Immature natural killer cell (primary cell): ENCODE data around the gene DCLK1. TPM values are rescaled to one million over a fixed set of nuclear protein-coding genes. Genes with fewer than 3 reads are reported as not detected.
A peak's percentile ranks its signal among the peaks of the same experiment; 100 is the strongest.
"Not testable (repeated sequence)": the region's sequence is repeated elsewhere in the genome, so short reads cannot be mapped to it uniquely, and the experiment has no call there.

Experiments used
- DNase-seq, 3 donors: peaks; one replicate each; pipeline ENCODE4 v3.0.0; 2022; ENCODE audit warnings: mixed read lengths in 1 of 3
- H3K27ac Mint-ChIP-seq, 6 donors: one replicate each; pipeline ENCODE4 v1.8.0; 2020; ENCODE audit warnings: mixed read lengths in 6 of 6, mild to moderate bottlenecking in 5 of 6, inconsistent platforms in 4 of 6, moderate library complexity in 3 of 6
- H3K27me3 Mint-ChIP-seq, 3 donors: one replicate each; pipeline ENCODE4 v1.8.0; 2020 to 2021; ENCODE audit warnings: low read depth in 3 of 3, mild to moderate bottlenecking in 3 of 3, mixed read lengths in 3 of 3, moderate library complexity in 3 of 3, inconsistent platforms in 1 of 3
- H3K36me3 Mint-ChIP-seq, 3 donors: one replicate each; pipeline ENCODE4 v1.8.0; 2020; ENCODE audit warnings: mixed read lengths in 3 of 3, inconsistent platforms in 2 of 3, mild to moderate bottlenecking in 2 of 3
- H3K4me1 Mint-ChIP-seq, 2 donors: one replicate each; pipeline ENCODE4 v1.8.0; 2020; ENCODE audit warnings: inconsistent platforms in 2 of 2, mild to moderate bottlenecking in 2 of 2, mixed read lengths in 2 of 2, moderate library complexity in 1 of 2
- H3K4me3 Mint-ChIP-seq, 5 donors: one replicate each; pipeline ENCODE4 v1.8.0; 2020; ENCODE audit warnings: mild to moderate bottlenecking in 5 of 5, mixed read lengths in 5 of 5, inconsistent platforms in 3 of 5, moderate library complexity in 3 of 5
- H3K9me3 Mint-ChIP-seq, 6 donors: one replicate each; pipeline ENCODE4 v1.8.0; 2020; ENCODE audit warnings: mild to moderate bottlenecking in 6 of 6, mixed read lengths in 6 of 6, inconsistent platforms in 4 of 6, moderate library complexity in 3 of 6
- polyA plus RNA-seq, 3 donors: library from polyadenylated mRNA; unstranded; fragments of 300-500 nt; fragmentation: Illumina TruSeq; gene quantifications; one replicate each; pipeline ENCODE4 v1.2.3, GENCODE V29; 2021

DCLK1 gene
- polyA plus RNA-seq, 3 donors from 2014 or later, result not detected

- H3K27me3 Mint-ChIP-seq, result no peaks in the 10 kb centered on the region
- no peak overlapping the region for H3K4me3 Mint-ChIP-seq
- H3K27ac Mint-ChIP-seq, result no peak overlapping the region
- H3K9me3 Mint-ChIP-seq, result peaks cover 0 to 11% (median 8%) of the 10 kb centered on the region in 6 donors
- H3K4me1 Mint-ChIP-seq, result no peaks in the 10 kb centered on the region
- no peak for DNase-seq
- H3K36me3 Mint-ChIP-seq, result no peaks in the 10 kb centered on the region
These were observed 137.5 kb downstream of the DCLK1 start for GRCh38 chr13:35993686-35994085.

DNA sequence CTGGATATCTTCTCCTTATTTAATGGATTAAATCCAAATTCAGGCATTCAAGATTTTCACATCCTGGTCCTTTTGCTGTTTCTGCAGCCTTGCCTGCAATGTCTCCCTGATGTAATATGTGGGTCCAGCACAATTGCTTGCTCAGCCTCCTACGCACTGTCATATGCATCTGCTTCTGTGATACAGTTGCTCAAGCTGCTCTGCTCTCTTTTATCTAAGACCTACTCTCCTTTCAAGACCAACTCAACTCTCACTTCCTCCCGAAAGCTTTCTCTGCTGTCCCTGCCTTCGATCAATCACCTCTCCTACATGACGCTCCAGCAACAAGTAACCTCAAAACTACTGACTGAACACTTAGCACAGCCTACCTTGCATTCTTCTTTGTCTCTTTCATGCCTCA is 138.2 kb downstream of the DCLK1 start:
- DNase-seq, result no peak
- peaks cover 0 to 10% (median 4%) of the 10 kb centered on the region in 6 donors for H3K9me3 Mint-ChIP-seq
- H3K36me3 Mint-ChIP-seq, result no peaks in the 10 kb centered on the region
- H3K4me3 Mint-ChIP-seq, result no peak overlapping the region
- H3K4me1 Mint-ChIP-seq, result no peaks in the 10 kb centered on the region
- H3K27ac Mint-ChIP-seq, result no peak overlapping the region
- H3K27me3 Mint-ChIP-seq, result no peaks in the 10 kb centered on the region

DNA sequence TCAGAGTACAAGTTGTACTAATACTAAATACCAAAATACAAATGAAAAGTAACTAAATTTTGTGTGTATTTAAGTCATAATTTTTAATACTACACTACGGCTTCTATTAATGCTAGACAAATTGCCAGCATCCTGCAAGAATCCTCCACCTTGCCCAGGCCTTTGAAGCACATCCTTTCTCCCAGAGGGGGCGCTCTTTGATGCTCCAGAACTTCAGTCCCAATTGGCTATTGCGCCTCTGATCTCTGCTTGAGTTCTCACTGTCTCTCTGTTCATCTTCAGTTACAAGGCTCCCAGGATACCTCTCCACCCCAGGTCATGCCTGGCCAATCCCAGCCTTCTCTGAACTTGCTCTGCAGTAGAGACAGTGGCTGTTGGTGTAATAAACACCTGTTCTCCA is 141.0 kb downstream of the DCLK1 start:
- no peaks in the 10 kb centered on the region for H3K36me3 Mint-ChIP-seq
- H3K27me3 Mint-ChIP-seq, result peaks cover 0 to under 1% (median 0%) of the 10 kb centered on the region in 3 donors
- H3K27ac Mint-ChIP-seq, result no peak overlapping the region
- peaks cover 0 to 9% (median 3%) of the 10 kb centered on the region in 6 donors for H3K9me3 Mint-ChIP-seq
- no peak for DNase-seq
- H3K4me1 Mint-ChIP-seq, result no peaks in the 10 kb centered on the region
- no peak overlapping the region for H3K4me3 Mint-ChIP-seq

DNA sequence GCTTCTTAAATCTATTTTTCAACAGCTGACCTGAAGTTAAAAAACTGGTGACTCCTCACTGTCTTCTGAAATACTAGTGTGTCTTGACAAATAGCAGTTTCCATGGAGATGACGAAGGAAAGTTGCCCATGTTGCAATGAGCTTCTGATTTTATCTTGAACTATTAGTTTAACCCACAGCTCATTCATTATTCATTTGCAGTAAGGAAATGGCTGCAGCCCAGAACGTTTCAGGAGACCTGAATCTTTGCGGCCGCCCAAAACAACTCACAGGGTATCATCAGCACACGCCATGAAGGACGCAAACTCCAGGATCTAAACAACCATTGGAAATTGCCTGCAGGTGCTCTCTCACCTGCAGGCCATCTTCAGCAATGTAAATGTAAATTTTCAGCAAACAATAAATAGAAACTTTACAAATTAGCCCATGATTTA is 142.5 kb downstream of the DCLK1 start:
- H3K9me3 Mint-ChIP-seq, result peaks cover 0 to 6% (median 3%) of the 10 kb centered on the region in 6 donors
- no peaks in the 10 kb centered on the region for H3K4me1 Mint-ChIP-seq
- H3K36me3 Mint-ChIP-seq, result no peaks in the 10 kb centered on the region
- no peak overlapping the region for H3K27ac Mint-ChIP-seq
- peaks cover 0 to 2% (median 0%) of the 10 kb centered on the region in 3 donors for H3K27me3 Mint-ChIP-seq
- no peak for DNase-seq
- no peak overlapping the region for H3K4me3 Mint-ChIP-seq

DNA sequence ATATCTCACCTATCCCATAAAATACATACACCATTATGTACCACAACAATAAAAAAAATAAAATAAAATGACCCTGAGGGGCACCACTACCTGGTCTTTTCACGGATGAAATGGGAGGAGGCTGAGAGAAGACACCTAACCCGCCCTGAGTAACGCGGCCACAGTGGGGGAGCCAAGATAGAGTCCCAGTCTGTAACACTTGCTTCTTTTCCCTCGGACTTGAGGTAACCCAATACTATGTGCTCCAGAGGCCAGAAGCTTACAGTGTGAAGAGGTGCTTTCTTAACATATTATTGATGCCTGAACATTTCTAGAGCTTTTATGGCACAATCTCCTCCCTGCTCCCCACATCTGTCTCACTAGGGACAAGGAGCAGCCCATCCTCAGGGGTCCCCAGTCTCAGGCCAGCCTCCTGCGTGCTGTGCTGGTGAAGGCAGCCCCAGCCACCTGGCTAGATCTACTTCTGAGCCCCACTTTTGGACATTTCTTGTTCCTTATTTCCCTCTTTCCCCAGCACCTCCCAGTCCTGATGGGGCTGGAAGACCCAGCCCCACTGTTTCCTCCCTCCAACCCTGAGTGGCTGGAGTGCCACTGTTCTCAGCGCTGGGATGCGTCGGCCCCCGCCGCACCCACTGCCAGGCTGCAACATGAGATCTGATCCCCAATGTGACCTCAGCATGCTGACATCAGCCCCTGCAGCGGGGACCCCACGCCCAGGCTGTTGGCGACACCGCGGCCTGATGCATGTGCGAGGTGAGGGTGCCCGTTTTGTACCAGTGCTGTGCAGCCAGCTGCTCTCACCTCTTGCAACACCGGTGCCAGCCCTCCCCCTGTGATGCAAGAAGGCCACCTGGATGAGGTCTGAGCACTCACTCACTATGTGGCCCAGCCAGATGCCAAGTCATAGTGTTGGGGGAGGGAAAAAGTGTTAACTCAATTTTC is 143.3 kb downstream of the DCLK1 start:
- H3K27me3 Mint-ChIP-seq, result peaks cover 0 to 2% (median 0%) of the 10 kb centered on the region in 3 donors
- no peak overlapping the region for H3K27ac Mint-ChIP-seq
- no peak overlapping the region for H3K4me3 Mint-ChIP-seq
- H3K36me3 Mint-ChIP-seq, result no peaks in the 10 kb centered on the region
- no peak for DNase-seq
- peaks cover 0 to 6% (median under 1%) of the 10 kb centered on the region in 6 donors for H3K9me3 Mint-ChIP-seq
- no peaks in the 10 kb centered on the region for H3K4me1 Mint-ChIP-seq

GRCh38 chr13:35984776-35985453 is 146.3 kb downstream of the DCLK1 start:
- Mint-ChIP-seq H3K9me3 (peaks cover 0 to 2% (median 0%) of the 10 kb centered on the region in 6 donors), H3K36me3 (no peaks in the 10 kb centered on the region), H3K4me3 (no peak overlapping the region), H3K27me3 (peaks cover 0 to 2% (median 0%) of the 10 kb centered on the region in 3 donors), H3K4me1 (no peaks in the 10 kb centered on the region), H3K27ac (peak overlapping the region in 1 of 6 donors; percentile 43)
- DNase-seq, result no peak

- Mint-ChIP-seq H3K27ac (no peak overlapping the region), H3K4me1 (no peaks in the 10 kb centered on the region), H3K4me3 (no peak overlapping the region), H3K9me3 (peaks cover 0 to 2% (median 0%) of the 10 kb centered on the region in 6 donors), H3K36me3 (no peaks in the 10 kb centered on the region), H3K27me3 (peaks cover 0 to 2% (median 0%) of the 10 kb centered on the region in 3 donors)
- no peak for DNase-seq
These were observed 146.9 kb downstream of the DCLK1 start for GRCh38 chr13:35984287-35984686.

GRCh38 chr13:35983703-35984102 is 147.5 kb downstream of the DCLK1 start:
- H3K4me1 Mint-ChIP-seq, H3K4me3 Mint-ChIP-seq, DNase-seq, H3K27ac Mint-ChIP-seq, H3K9me3 Mint-ChIP-seq, H3K36me3 Mint-ChIP-seq, H3K27me3 Mint-ChIP-seq: not testable (repeated sequence)

DNA sequence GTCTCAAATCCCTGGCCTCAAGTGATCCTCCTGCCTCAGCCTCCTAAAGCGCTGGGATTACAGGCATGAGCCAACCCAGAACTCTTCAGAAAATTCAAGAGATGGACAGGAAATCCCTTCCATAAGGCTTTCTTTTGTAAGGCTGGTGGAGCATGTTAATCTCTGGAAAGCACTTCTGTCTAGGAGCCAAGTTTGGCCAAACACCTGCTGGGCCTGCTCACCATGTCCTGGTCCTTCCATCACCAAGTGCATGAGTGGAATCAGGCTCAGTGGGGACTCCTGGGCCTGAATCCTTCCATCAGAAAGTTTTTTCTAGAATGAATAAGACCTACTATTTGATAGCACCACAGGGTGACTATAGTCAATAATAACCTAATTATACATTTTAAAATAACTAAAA is 148.0 kb downstream of the DCLK1 start:
- peaks cover 0 to 2% (median 0%) of the 10 kb centered on the region in 3 donors for H3K27me3 Mint-ChIP-seq
- peaks cover 0 to 2% (median 0%) of the 10 kb centered on the region in 6 donors for H3K9me3 Mint-ChIP-seq
- H3K4me3 Mint-ChIP-seq, result no peak overlapping the region
- no peak for DNase-seq
- H3K27ac Mint-ChIP-seq, result no peak overlapping the region
- H3K36me3 Mint-ChIP-seq, result no peaks in the 10 kb centered on the region
- no peaks in the 10 kb centered on the region for H3K4me1 Mint-ChIP-seq

DNA sequence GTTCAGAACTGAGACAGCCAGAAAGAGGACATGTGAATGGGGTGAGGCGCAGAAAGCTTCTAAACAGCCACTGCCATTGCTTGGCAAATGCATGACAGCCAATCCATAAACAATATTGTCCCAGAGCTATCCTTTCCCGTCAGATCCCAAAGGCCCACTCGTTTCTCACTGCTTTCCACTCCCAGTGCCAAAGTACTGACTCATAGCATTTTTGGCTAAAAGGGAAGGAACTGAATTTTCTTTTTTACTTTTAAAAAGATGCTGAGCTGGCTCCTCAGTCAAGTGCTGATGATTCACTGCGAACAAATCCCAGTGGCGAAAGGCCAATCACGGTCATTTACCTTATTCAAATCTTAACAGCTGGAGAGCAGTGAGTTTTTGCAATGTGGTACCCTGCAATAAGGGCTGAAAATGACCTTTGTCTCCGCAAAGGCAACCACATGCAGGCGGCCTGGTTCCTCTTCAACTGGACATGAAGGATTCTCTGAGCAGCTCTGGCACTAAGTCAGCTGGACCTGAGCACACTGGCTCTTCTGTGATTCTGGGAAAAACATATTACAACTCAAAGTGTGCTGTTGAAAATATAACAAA is 151.7 kb downstream of the DCLK1 start:
- H3K36me3 Mint-ChIP-seq, result no peaks in the 10 kb centered on the region

GRCh38 chr13:35978607-35979316 is 152.4 kb downstream of the DCLK1 start:
- Mint-ChIP-seq H3K4me3 (no peak overlapping the region), H3K9me3 (peaks cover 0 to 11% (median 2%) of the 10 kb centered on the region in 6 donors), H3K27ac (no peak overlapping the region), H3K4me1 (no peaks in the 10 kb centered on the region), H3K36me3 (no peaks in the 10 kb centered on the region), H3K27me3 (peaks cover 0 to 1% (median 0%) of the 10 kb centered on the region in 3 donors)
- peak in 1 of 3 donors; percentile 2 for DNase-seq

More for the DNA sequence above, 151.7 kb downstream of the DCLK1 start:
- H3K27ac Mint-ChIP-seq, result no peak overlapping the region
- no peaks in the 10 kb centered on the region for H3K27me3 Mint-ChIP-seq
- peaks cover 0 to 5% (median 0%) of the 10 kb centered on the region in 6 donors for H3K9me3 Mint-ChIP-seq
- H3K4me1 Mint-ChIP-seq, result no peaks in the 10 kb centered on the region
- no peak overlapping the region for H3K4me3 Mint-ChIP-seq
- no peak for DNase-seq

DNA sequence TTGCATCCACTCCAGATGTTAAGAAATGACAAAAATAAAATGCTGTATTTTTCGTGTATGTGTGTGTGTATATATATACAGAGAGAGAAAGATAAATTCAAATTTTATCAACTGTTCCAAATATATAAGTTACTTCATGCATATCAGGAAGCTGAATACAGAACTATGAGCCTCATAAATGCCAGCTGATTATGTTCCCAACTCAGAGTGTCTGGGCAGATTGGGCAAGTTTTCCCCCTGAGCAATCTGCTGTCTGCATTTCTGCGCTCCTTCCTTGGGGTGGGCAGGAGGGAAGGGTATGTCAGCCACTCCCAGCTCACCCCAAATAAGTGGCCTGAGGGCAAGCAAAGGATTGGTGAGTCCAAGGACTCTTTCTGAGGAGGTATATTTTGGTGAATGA is 154.1 kb downstream of the DCLK1 start:
- no peaks in the 10 kb centered on the region for H3K36me3 Mint-ChIP-seq

DNA sequence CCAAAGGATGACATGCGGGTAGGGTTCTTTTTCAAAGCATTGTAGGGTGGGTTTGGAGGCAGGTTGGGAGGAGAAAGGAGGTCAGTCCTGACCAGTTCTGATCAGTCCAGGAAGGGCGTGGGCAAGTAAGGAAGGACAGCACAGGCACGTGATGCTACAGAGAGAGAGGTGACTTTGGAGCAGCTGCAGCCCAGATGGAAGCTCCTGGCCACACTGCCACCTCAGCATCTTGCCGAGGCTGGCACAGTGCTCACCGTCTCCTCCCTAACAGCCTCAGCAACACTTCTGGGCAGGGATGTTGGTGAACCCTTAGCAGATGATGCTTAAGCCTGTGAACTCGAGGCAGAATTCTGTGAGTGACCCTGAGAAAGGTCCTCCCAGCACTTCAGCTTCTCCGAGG is 155.1 kb downstream of the DCLK1 start:
- H3K27ac Mint-ChIP-seq, result no peak overlapping the region
- H3K4me3 Mint-ChIP-seq, result no peak overlapping the region
- no peaks in the 10 kb centered on the region for H3K36me3 Mint-ChIP-seq
- H3K4me1 Mint-ChIP-seq, result no peaks in the 10 kb centered on the region
- no peak for DNase-seq
- H3K27me3 Mint-ChIP-seq, result peaks cover 0 to 4% (median 0%) of the 10 kb centered on the region in 3 donors
- H3K9me3 Mint-ChIP-seq, result peaks cover 0 to 23% (median 9%) of the 10 kb centered on the region in 6 donors

More for the DNA sequence above, 154.1 kb downstream of the DCLK1 start:
- no peak overlapping the region for H3K4me3 Mint-ChIP-seq
- DNase-seq, result no peak
- H3K9me3 Mint-ChIP-seq, result peaks cover 0 to 18% (median 7%) of the 10 kb centered on the region in 6 donors
- H3K27ac Mint-ChIP-seq, result no peak overlapping the region
- peaks cover 0 to 4% (median 0%) of the 10 kb centered on the region in 3 donors for H3K27me3 Mint-ChIP-seq
- H3K4me1 Mint-ChIP-seq, result no peaks in the 10 kb centered on the region
